ENCODE data around the gene SMAD6.

DNA sequence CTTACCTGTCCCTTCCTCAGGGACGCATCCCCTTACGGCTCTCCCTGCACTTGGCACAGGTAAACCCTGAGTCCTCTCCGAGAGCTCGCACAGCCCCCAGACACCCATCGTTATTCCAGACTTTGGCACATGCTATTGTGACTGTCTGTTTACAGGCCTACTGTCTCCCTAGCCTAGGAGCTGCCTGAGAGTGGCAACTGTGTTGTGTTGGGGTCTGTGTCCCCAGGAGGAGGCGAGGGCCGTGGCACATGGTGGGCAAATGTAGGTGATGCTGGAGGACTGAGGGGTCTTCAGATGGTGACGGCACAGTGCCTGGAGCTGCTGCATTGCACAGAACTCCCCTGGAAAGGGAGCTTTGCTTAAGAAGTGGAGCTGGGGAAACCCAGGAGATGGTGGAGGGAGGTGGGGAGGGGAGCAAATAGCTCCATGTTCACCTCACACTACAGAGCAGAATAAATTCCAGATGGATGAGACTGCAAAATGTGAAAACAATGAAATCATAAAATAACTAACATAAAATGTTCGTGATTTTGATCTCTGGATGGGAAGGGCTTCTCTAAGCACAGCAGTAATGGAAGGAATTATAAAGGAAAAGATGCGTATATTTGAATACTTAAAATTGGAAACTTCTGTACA lies 96.5 kb downstream of the SMAD6 start:
- TF ChIP-seq, protein P1, sequence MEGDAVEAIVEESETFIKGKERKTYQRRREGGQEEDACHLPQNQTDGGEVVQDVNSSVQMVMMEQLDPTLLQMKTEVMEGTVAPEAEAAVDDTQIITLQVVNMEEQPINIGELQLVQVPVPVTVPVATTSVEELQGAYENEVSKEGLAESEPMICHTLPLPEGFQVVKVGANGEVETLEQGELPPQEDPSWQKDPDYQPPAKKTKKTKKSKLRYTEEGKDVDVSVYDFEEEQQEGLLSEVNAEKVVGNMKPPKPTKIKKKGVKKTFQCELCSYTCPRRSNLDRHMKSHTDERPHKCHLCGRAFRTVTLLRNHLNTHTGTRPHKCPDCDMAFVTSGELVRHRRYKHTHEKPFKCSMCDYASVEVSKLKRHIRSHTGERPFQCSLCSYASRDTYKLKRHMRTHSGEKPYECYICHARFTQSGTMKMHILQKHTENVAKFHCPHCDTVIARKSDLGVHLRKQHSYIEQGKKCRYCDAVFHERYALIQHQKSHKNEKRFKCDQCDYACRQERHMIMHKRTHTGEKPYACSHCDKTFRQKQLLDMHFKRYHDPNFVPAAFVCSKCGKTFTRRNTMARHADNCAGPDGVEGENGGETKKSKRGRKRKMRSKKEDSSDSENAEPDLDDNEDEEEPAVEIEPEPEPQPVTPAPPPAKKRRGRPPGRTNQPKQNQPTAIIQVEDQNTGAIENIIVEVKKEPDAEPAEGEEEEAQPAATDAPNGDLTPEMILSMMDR (conservative IDR thresholded peaks at IDR 0.05) = no peak
- TF ChIP-seq ZFX (IDR thresholded peaks at IDR 0.05) = no peak
